ENCODE data around the gene RUNX3.
"Not testable (repeated sequence)": the region's sequence is repeated elsewhere in the genome, so short reads cannot be mapped to it uniquely, and the experiment has no call there.

DNA sequence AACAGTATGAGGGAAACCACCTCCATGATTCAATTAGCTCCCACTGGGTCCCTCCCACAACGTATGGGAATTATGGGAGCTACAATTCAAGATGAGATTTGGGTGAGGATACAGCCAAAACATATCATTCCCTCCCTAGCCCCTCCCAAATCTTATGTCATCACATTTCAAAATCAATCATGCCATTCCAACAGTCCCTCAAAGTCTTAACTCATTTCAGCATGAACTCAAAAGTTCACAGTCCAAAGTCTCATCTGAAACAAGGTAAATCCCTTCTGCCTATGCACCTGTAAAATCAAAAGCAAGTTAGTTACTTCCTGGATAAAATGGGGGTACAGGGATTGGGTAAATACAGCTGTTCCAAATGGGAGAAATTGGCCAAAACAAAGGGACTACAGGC lies 38.7 kb downstream of the RUNX3 start:
- TF ChIP-seq, protein P1, sequence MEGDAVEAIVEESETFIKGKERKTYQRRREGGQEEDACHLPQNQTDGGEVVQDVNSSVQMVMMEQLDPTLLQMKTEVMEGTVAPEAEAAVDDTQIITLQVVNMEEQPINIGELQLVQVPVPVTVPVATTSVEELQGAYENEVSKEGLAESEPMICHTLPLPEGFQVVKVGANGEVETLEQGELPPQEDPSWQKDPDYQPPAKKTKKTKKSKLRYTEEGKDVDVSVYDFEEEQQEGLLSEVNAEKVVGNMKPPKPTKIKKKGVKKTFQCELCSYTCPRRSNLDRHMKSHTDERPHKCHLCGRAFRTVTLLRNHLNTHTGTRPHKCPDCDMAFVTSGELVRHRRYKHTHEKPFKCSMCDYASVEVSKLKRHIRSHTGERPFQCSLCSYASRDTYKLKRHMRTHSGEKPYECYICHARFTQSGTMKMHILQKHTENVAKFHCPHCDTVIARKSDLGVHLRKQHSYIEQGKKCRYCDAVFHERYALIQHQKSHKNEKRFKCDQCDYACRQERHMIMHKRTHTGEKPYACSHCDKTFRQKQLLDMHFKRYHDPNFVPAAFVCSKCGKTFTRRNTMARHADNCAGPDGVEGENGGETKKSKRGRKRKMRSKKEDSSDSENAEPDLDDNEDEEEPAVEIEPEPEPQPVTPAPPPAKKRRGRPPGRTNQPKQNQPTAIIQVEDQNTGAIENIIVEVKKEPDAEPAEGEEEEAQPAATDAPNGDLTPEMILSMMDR (conservative IDR thresholded peaks at IDR 0.05 in 1 of 2, IDR thresholded peaks at IDR 0.05 in 1 of 2; ENCODE audit: extremely low read depth in 1 of 2, insufficient read depth in 1 of 2, low read depth in 1 of 2, low read length in 2 of 2), result not testable (repeated sequence)
- not testable (repeated sequence) for TF ChIP-seq EZH2 (IDR thresholded peaks at IDR 0.05; ENCODE audit: borderline replicate concordance, low read length)

Measured in mammary epithelial cell (primary cell).